ENCODE results near the gene AKT3.

The AKT3 gene

GRCh38 chr1:243471026-243471685 is 378.9 kb downstream of the AKT3 start:
- Histone ChIP-seq H3K9me3 (ENCODE audit: control insufficient read depth, low read length) (no peaks in the 10 kb centered on the region), H3K27ac (ENCODE audit: insufficient read depth, low read depth, low read length, poor library complexity, severe bottlenecking) (peak overlapping the region; percentile 64), H3K4me1 (ENCODE audit: control insufficient read depth, insufficient read depth, low read length) (peaks cover 55% of the 10 kb centered on the region), H3K27me3 (ENCODE audit: control insufficient read depth, insufficient read depth, low read length, poor library complexity, severe bottlenecking) (no peaks in the 10 kb centered on the region), H3K36me3 (ENCODE audit: control insufficient read depth, insufficient read depth, low read length) (no peaks in the 10 kb centered on the region), H3K4me3 (ENCODE audit: insufficient read depth, low read depth, low read length) (no peak overlapping the region)
- WGBS, 2 experiments: 55 to 59% methylated on average over 17 of the region's 17 CpGs

- 9 to 12% methylated on average over 7 of the region's 7 CpGs for WGBS, 2 experiments
- H3K27ac ChIP-seq (ENCODE audit: insufficient read depth, low read depth, low read length, poor library complexity, severe bottlenecking): peak overlapping the region; percentile 64
- no peak overlapping the region for H3K4me3 ChIP-seq (ENCODE audit: insufficient read depth, low read depth, low read length)
Measured at GRCh38 chr1:243470502-243470901, 379.5 kb downstream of the AKT3 start.

GRCh38 chr1:243469497-243469896 is 380.5 kb downstream of the AKT3 start:
- Histone ChIP-seq H3K27me3 (ENCODE audit: control insufficient read depth, insufficient read depth, low read length, poor library complexity, severe bottlenecking) (no peaks in the 10 kb centered on the region), H3K36me3 (ENCODE audit: control insufficient read depth, insufficient read depth, low read length) (no peaks in the 10 kb centered on the region), H3K4me3 (ENCODE audit: insufficient read depth, low read depth, low read length) (no peak overlapping the region), H3K4me1 (ENCODE audit: control insufficient read depth, insufficient read depth, low read length) (peaks cover 46% of the 10 kb centered on the region), H3K27ac (ENCODE audit: insufficient read depth, low read depth, low read length, poor library complexity, severe bottlenecking) (no peak overlapping the region), H3K9me3 (ENCODE audit: control insufficient read depth, low read length) (no peaks in the 10 kb centered on the region)
- WGBS, 2 experiments: 97% methylated on average over 2 to 3 of the region's 3 CpGs

More at GRCh38 chr1:243470502-243470901, 379.5 kb downstream of the AKT3 start:
- Histone ChIP-seq H3K27me3 (ENCODE audit: control insufficient read depth, insufficient read depth, low read length, poor library complexity, severe bottlenecking) (no peaks in the 10 kb centered on the region), H3K4me1 (ENCODE audit: control insufficient read depth, insufficient read depth, low read length) (peaks cover 51% of the 10 kb centered on the region), H3K9me3 (ENCODE audit: control insufficient read depth, low read length) (no peaks in the 10 kb centered on the region), H3K36me3 (ENCODE audit: control insufficient read depth, insufficient read depth, low read length) (no peaks in the 10 kb centered on the region)

- Histone ChIP-seq H3K4me1 (ENCODE audit: control insufficient read depth, insufficient read depth, low read length) (peaks cover 11% of the 10 kb centered on the region), H3K4me3 (ENCODE audit: insufficient read depth, low read depth, low read length) (no peak overlapping the region), H3K27ac (ENCODE audit: insufficient read depth, low read depth, low read length, poor library complexity, severe bottlenecking) (no peak overlapping the region), H3K27me3 (ENCODE audit: control insufficient read depth, insufficient read depth, low read length, poor library complexity, severe bottlenecking) (no peaks in the 10 kb centered on the region), H3K36me3 (ENCODE audit: control insufficient read depth, insufficient read depth, low read length) (no peaks in the 10 kb centered on the region), H3K9me3 (ENCODE audit: control insufficient read depth, low read length) (no peaks in the 10 kb centered on the region)
- WGBS, 2 experiments: 77 to 98% methylated on average over 3 to 5 of the region's 5 CpGs
Measured at GRCh38 chr1:243465738-243466137, 384.3 kb downstream of the AKT3 start.

GRCh38 chr1:243465081-243465480 is 385.0 kb downstream of the AKT3 start:
- no peak overlapping the region for H3K4me3 ChIP-seq (ENCODE audit: insufficient read depth, low read depth, low read length)
- H3K27ac ChIP-seq (ENCODE audit: insufficient read depth, low read depth, low read length, poor library complexity, severe bottlenecking): no peak overlapping the region
- H3K36me3 ChIP-seq (ENCODE audit: control insufficient read depth, insufficient read depth, low read length): no peaks in the 10 kb centered on the region
- H3K4me1 ChIP-seq (ENCODE audit: control insufficient read depth, insufficient read depth, low read length): peaks cover 6% of the 10 kb centered on the region
- 90 to 96% methylated on average over 3 to 5 of the region's 5 CpGs for WGBS, 2 experiments
- no peaks in the 10 kb centered on the region for H3K27me3 ChIP-seq (ENCODE audit: control insufficient read depth, insufficient read depth, low read length, poor library complexity, severe bottlenecking)
- H3K9me3 ChIP-seq (ENCODE audit: control insufficient read depth, low read length): no peaks in the 10 kb centered on the region

- Histone ChIP-seq H3K9me3 (ENCODE audit: control insufficient read depth, low read length) (no peaks in the 10 kb centered on the region), H3K4me1 (ENCODE audit: control insufficient read depth, insufficient read depth, low read length) (no peaks in the 10 kb centered on the region), H3K4me3 (ENCODE audit: insufficient read depth, low read depth, low read length) (no peak overlapping the region), H3K27ac (ENCODE audit: insufficient read depth, low read depth, low read length, poor library complexity, severe bottlenecking) (no peak overlapping the region), H3K36me3 (ENCODE audit: control insufficient read depth, insufficient read depth, low read length) (no peaks in the 10 kb centered on the region), H3K27me3 (ENCODE audit: control insufficient read depth, insufficient read depth, low read length, poor library complexity, severe bottlenecking) (no peaks in the 10 kb centered on the region)
- 86% methylated on average over 1 of the region's 1 CpG; no CpG with 5 or more reads in 1 of the 2 experiments for WGBS, 2 experiments
Measured at GRCh38 chr1:243462929-243463697, 386.9 kb downstream of the AKT3 start.

GRCh38 chr1:243461700-243462099 is 388.3 kb downstream of the AKT3 start:
- Histone ChIP-seq H3K36me3 (ENCODE audit: control insufficient read depth, insufficient read depth, low read length) (no peaks in the 10 kb centered on the region), H3K4me1 (ENCODE audit: control insufficient read depth, insufficient read depth, low read length) (no peaks in the 10 kb centered on the region), H3K27ac (ENCODE audit: insufficient read depth, low read depth, low read length, poor library complexity, severe bottlenecking) (no peak overlapping the region), H3K27me3 (ENCODE audit: control insufficient read depth, insufficient read depth, low read length, poor library complexity, severe bottlenecking) (no peaks in the 10 kb centered on the region), H3K9me3 (ENCODE audit: control insufficient read depth, low read length) (no peaks in the 10 kb centered on the region), H3K4me3 (ENCODE audit: insufficient read depth, low read depth, low read length) (no peak overlapping the region)
- 96 to 97% methylated on average over 4 of the region's 4 CpGs for WGBS, 2 experiments

GRCh38 chr1:243459059-243459458 is 391.0 kb downstream of the AKT3 start:
- 98% methylated on average over 3 of the region's 3 CpGs for WGBS, 2 experiments
- Histone ChIP-seq H3K9me3 (ENCODE audit: control insufficient read depth, low read length) (no peaks in the 10 kb centered on the region), H3K27ac (ENCODE audit: insufficient read depth, low read depth, low read length, poor library complexity, severe bottlenecking) (no peak overlapping the region), H3K36me3 (ENCODE audit: control insufficient read depth, insufficient read depth, low read length) (no peaks in the 10 kb centered on the region), H3K27me3 (ENCODE audit: control insufficient read depth, insufficient read depth, low read length, poor library complexity, severe bottlenecking) (no peaks in the 10 kb centered on the region), H3K4me3 (ENCODE audit: insufficient read depth, low read depth, low read length) (no peak overlapping the region), H3K4me1 (ENCODE audit: control insufficient read depth, insufficient read depth, low read length) (no peaks in the 10 kb centered on the region)

GRCh38 chr1:243457363-243457982 is 392.6 kb downstream of the AKT3 start:
- Histone ChIP-seq H3K9me3 (ENCODE audit: control insufficient read depth, low read length) (no peaks in the 10 kb centered on the region), H3K27ac (ENCODE audit: insufficient read depth, low read depth, low read length, poor library complexity, severe bottlenecking) (no peak overlapping the region), H3K4me3 (ENCODE audit: insufficient read depth, low read depth, low read length) (no peak overlapping the region), H3K27me3 (ENCODE audit: control insufficient read depth, insufficient read depth, low read length, poor library complexity, severe bottlenecking) (no peaks in the 10 kb centered on the region), H3K36me3 (ENCODE audit: control insufficient read depth, insufficient read depth, low read length) (no peaks in the 10 kb centered on the region), H3K4me1 (ENCODE audit: control insufficient read depth, insufficient read depth, low read length) (no peaks in the 10 kb centered on the region)
- 94 to 96% methylated on average over 9 of the region's 9 CpGs for WGBS, 2 experiments

Data from ectodermal cell (in vitro differentiated cells).